ENCODE results near the gene FIP1L1. TPM values are rescaled to one million over a fixed set of nuclear protein-coding genes. Genes with fewer than 3 reads are reported as not detected.

The FIP1L1 gene
- total and polyA plus RNA-seq, 2 of the 13 experiments (the other 11 are each of a cell fraction or from before 2014, with no cell fraction given), result 14.9 to 69.4 TPM

DNA sequence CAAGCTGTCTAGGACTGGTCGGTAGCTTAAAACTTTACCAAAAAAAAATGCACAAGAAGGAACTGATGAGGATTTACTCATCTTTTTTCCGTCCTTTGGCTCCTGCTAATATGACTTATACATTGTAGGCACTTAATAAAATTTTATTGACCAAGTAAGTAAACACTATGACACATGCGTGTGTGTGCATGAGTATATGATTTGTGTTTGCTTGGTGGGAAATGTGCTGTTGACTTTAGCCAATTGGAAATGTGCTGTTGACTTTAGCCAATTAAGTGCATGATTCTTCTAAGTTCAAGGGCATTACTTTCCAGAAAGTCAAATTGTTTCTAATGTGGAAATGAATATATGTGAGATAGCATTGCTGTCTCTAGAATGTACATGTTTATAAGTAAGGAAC, 78.3 kb downstream of the FIP1L1 start (continued):
- no peak for TF ChIP-seq ZHX2 (IDR thresholded peaks at IDR 0.05; ENCODE audit: low read depth)
- no peak for TF ChIP-seq ZHX2 (CRISPR knock-in tag; IDR thresholded peaks at IDR 0.05; ENCODE audit: borderline replicate concordance)
- TF ChIP-seq WIZ (CRISPR knock-in tag; IDR thresholded peaks at IDR 0.05), result no peak
- no peak for TF ChIP-seq ZNF550 (CRISPR knock-in tag; IDR thresholded peaks at IDR 0.05; ENCODE audit: borderline replicate concordance)
- TF ChIP-seq RAD21 (CRISPR knock-in tag; IDR thresholded peaks at IDR 0.05), result 0 out of 2 replicates have a peak, but pooled peaks have one; percentile 12
- peak; percentile 96 for TF ChIP-seq RERE (CRISPR knock-in tag; IDR thresholded peaks at IDR 0.05; ENCODE audit: low read depth)
- TF ChIP-seq, protein P1, sequence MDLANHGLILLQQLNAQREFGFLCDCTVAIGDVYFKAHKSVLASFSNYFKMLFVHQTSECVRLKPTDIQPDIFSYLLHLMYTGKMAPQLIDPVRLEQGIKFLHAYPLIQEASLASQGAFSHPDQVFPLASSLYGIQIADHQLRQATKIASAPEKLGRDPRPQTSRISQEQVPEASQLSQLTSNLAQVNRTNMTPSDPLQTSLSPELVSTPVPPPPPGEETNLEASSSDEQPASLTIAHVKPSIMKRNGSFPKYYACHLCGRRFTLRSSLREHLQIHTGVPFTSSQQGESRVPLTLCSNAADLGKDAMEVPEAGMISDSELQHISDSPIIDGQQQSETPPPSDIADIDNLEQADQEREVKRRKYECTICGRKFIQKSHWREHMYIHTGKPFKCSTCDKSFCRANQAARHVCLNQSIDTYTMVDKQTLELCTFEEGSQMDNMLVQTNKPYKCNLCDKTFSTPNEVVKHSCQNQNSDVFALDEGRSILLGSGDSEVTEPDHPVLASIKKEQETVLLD (CRISPR knock-in tag; IDR thresholded peaks at IDR 0.05; ENCODE audit: low read depth), result no peak
- TF ChIP-seq ZNF253 (CRISPR knock-in tag; IDR thresholded peaks at IDR 0.05; ENCODE audit: borderline replicate concordance), result no peak
- no peak for TF ChIP-seq ZNF343 (CRISPR knock-in tag; IDR thresholded peaks at IDR 0.05)
- TF ChIP-seq CREB1 (IDR thresholded peaks at IDR 0.05), result no peak
- 0 out of 2 replicates have a peak, but pooled peaks have one; percentile 15 for TF ChIP-seq CREB1 (CRISPR knock-in tag; IDR thresholded peaks at IDR 0.05)
- no peak for TF ChIP-seq ZNF713 (CRISPR knock-in tag; IDR thresholded peaks at IDR 0.05)
- TF ChIP-seq, protein P2, sequence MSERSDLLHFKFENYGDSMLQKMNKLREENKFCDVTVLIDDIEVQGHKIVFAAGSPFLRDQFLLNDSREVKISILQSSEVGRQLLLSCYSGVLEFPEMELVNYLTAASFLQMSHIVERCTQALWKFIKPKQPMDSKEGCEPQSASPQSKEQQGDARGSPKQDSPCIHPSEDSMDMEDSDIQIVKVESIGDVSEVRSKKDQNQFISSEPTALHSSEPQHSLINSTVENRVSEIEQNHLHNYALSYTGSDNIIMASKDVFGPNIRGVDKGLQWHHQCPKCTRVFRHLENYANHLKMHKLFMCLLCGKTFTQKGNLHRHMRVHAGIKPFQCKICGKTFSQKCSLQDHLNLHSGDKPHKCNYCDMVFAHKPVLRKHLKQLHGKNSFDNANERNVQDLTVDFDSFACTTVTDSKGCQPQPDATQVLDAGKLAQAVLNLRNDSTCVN (CRISPR knock-in tag; IDR thresholded peaks at IDR 0.05; ENCODE audit: borderline replicate concordance), result no peak
- TF ChIP-seq, protein P3, sequence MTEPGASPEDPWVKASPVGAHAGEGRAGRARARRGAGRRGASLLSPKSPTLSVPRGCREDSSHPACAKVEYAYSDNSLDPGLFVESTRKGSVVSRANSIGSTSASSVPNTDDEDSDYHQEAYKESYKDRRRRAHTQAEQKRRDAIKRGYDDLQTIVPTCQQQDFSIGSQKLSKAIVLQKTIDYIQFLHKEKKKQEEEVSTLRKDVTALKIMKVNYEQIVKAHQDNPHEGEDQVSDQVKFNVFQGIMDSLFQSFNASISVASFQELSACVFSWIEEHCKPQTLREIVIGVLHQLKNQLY (CRISPR knock-in tag; IDR thresholded peaks at IDR 0.05), result peak; percentile 23; the same call in 1 of the 2 replicates
- TF ChIP-seq SPEN (CRISPR knock-in tag; IDR thresholded peaks at IDR 0.05; ENCODE audit: low read depth), result no peak
